HG03095 (cell line): ENCODE results near the gene ACAD11.
A peak's percentile ranks its signal among the peaks of the same experiment; 100 is the strongest.

Experiments used
- ATAC-seq: cut with Tn5 transposase; IDR thresholded peaks from one replicate; pipeline ENCODE4 v1.9.1; 2021; ENCODE audit warnings: moderate library complexity; ENCODE audit not compliant: unreplicated experiment

The ACAD11 gene, protein sequence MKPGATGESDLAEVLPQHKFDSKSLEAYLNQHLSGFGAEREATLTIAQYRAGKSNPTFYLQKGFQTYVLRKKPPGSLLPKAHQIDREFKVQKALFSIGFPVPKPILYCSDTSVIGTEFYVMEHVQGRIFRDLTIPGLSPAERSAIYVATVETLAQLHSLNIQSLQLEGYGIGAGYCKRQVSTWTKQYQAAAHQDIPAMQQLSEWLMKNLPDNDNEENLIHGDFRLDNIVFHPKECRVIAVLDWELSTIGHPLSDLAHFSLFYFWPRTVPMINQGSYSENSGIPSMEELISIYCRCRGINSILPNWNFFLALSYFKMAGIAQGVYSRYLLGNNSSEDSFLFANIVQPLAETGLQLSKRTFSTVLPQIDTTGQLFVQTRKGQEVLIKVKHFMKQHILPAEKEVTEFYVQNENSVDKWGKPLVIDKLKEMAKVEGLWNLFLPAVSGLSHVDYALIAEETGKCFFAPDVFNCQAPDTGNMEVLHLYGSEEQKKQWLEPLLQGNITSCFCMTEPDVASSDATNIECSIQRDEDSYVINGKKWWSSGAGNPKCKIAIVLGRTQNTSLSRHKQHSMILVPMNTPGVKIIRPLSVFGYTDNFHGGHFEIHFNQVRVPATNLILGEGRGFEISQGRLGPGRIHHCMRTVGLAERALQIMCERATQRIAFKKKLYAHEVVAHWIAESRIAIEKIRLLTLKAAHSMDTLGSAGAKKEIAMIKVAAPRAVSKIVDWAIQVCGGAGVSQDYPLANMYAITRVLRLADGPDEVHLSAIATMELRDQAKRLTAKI

DNA sequence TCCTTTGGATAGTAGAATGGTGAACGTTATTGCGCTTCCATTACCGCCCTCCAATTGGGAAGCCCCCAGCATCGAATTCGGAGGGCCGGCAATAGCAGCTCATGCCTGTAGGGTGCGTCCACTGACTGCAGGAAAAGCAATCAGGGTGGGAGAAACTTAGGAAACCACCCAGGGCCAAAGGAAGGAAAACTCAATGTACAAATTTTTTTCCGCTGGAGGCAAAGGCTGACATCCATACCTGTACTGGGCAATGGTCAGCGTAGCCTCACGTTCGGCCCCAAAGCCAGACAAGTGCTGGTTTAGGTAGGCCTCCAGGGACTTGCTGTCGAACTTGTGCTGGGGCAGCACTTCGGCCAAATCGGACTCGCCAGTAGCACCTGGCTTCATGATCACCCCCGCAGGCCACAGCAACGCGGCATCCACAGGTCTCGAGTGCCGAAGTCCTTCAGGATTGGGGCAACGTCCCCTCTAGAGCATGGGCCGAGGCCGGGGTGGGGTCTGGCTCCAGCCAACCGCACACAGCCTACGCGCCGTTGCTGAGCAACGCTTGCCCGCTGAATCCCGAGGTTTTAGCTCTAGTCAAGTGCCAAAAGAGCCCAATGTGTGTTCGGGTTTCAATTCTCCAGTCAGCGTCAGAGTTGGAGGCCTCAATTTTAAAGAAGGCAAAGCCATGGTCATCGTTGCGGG lies at the start of gene ACAD11:
TSS of gene ACAD11 (minus strand) at position 445 of the 687 bp plus-strand sequence. CDS start at position 387, 58 bp downstream.
- peak; percentile 50 for ATAC-seq

DNA sequence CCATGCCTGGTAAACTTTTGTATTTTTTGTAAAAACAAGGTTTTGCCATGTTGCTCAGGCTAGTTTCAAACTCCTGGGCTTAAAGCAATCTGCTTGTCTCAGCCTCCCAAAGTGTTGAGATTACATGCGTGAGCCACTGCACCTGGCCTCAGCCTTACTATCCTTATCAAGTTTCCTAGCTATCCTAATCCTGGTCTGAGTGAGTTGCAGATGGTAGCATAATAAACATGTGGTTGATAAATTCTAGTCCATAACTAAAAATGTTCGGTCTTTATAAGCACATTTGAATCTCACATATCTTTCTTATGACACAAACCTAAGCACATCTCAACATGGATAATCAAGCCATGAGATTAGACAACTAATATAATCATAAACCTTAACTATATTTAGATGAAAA lies 44.1 kb upstream of the ACAD11 start:
- no peak for ATAC-seq

DNA sequence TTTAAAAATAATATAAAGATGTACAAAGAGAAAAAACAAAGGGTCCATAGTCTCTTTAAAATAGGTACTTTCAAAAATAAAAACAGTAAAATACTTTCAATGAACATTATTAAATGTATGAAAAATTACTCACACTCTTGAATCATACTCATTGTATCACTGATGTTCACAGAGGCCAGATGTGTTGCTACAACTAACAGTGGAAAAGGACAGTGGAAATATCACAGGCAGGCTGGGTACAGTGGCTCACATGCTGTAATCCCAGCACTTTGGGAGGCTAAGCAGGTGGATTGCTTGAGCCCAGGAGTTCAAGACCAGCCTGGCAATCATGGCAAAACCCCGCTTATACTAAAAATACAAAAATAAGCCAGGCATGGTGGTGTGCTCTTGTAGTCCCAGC lies 35.8 kb upstream of the ACAD11 start:
- ATAC-seq = no peak

DNA sequence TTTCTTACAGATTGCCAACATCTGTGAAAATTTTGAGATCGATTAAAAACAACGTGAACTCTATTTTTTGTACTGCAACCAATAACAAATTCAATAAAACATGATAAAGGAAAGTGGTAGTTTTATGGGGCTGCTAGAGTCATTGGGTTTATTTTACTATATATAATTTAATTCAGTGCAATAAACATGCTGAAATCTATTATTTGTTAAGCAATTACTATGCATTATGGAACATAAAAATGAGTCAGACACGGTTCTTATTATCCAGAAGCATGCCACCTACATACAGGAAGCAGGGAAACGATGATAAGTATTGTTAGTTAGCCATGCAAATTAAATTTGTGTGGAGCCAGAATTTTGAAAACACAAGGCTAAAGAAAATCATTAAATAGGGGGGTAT lies 35.4 kb upstream of the ACAD11 start:
- ATAC-seq = no peak

DNA sequence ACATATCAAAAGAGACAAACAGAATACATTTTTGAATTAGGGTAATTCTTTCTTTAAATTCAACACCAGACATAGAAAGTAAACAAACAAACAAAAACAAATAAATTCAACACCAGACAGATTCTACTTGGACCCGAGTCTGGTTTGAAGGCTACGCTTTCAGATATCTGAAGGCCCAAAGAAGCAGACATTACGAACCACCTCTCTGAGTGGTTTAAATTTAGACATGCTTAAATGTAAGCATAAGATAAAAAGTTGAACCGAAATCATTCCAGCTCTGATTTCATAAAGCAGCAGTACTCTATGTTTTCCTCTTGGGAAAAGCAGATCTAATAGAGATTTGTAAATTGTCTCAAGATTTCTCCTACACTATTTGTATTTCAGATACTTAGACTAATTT lies 30.4 kb upstream of the ACAD11 start:
- ATAC-seq = no peak

DNA sequence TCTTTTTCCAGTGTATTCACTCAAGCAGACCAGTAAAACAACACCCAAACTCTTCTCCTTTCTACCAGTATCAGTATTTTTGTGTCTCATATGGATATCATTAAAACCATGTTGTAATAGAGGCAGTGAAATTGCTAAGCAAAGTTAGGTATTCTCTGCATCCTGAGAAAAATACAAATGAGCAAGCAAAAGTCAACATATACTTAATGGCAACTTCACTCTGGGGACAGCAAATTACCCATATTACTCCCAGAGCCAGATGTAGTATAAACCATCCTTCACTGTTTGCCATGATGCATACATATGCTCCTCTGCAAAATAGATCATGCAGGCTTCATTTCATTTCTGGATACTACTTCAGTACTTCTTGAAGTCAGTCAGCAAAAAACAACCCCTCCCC lies 22.6 kb upstream of the ACAD11 start:
- ATAC-seq = no peak

DNA sequence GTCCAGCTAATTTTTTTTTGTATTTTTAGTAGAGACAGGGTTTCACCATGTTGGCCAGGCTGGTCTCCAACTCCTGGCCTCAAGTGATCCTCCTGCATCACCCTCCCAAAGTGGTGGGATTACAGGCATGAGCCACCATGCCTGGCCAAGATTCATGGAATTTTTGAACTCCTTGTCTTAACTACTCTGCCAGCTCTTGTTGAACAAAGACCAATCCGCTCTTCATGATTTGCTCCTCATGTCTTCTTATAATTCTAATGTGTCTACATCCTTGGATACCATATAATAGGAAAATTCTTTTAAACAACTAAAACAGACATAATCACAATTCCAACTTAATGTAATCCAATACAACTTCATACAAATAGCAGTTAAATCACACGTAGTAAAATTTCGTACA lies 21.8 kb upstream of the ACAD11 start:
- ATAC-seq = no peak

DNA sequence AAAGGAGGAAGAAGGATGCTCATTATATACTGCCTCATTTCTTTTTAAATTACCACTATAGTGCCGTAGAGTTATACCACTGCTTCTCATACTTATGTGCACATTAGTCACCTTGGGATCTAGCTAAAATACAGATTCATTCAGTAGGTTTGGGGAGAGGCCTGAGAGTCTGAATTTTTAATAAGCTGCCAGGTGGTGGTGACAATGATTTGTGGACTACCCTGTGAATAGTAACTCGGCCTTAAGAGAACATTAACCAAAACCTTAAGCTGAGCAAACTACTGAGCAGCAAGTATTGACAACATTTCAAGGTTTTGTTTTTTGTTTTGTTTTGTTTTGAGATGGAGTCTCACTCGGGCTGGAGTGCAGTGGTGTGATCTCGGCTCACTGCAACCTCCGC lies 20.3 kb upstream of the ACAD11 start:
- no peak for ATAC-seq

DNA sequence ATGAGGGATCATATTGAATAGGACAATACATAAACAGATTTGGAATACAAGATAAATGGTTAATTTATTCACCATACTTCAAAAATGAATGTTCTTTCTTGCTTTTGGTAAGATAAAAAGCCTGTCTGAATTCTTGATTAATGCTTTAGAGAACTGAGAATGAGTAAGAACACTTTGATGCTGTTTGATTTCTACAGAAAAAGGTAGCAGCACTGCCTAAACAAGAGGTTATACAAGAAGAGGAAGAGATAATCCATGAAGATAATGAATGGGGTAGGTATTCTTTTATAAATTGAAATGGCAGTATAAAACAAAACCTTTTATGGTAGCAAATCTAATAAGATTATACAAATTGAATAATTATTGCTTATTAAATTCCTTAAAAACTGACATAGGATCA lies 15.8 kb upstream of the ACAD11 start:
- ATAC-seq = no peak

DNA sequence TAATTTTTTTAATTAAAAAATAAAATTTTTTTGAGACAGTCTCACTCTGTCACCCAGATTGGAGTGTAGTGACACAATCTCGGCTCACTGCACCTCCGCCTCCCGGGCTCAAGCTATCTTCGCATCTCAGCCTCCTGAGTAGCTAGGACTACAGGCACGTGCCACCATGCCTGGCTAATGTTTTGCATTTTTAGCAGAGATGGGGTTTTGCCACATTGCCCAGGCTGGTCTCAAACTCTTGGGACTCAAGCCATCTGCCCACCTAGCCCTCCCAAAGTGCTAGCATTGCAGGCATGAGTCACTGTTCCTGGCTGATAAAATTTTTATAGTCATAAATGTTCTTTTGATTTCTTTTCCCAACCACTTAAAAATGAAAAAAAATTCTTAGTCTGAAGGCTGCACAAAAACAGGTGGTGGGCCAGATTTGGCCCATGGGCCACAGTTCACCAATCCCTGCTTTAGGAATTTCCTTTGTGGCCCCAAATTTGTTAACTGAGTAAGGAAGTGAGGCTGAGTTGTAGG lies 9.7 kb upstream of the ACAD11 start:
- ATAC-seq = no peak

DNA sequence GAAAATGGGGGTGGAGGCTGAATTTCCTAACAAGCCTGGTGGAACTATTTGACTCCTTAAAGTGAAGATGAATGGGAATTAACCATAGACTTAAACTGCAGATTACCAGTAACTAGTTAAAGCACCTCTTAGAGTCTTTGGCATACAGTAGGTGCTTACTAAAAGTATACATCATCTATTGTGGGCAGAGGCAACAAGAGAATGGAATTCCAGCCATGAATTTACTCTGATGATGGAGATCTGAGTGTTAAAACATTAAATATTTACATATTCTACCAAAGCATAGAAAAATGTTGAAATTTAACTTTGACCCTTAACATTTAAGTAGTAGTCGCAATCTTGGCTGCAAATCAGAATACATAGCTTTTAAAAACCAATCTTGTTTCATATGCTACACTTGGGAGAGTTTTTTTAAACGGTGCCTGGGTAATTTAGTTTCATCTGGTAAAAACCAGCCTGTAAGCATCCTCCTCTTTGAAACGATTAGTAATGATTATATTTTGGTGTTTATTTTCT lies 5.7 kb upstream of the ACAD11 start:
- ATAC-seq = no peak

DNA sequence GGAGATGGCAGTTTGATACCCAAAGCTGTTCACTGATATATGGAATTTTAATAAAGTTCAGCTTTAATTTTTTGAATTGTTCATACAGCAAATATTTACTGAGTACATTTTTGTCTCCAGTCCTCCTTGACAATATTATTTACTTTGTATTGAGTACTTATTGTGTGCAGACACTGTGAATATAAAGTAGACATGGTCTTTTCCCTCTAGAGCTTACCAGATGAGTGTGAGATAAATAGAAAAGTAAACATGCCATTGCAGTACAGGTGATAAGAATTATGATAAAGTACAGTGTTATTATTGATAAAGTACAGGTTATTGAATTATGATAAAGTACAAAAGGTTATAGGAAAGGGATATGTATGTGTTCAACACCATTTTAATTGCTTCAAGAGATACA lies 2.6 kb upstream of the ACAD11 start:
- ATAC-seq = no peak

DNA sequence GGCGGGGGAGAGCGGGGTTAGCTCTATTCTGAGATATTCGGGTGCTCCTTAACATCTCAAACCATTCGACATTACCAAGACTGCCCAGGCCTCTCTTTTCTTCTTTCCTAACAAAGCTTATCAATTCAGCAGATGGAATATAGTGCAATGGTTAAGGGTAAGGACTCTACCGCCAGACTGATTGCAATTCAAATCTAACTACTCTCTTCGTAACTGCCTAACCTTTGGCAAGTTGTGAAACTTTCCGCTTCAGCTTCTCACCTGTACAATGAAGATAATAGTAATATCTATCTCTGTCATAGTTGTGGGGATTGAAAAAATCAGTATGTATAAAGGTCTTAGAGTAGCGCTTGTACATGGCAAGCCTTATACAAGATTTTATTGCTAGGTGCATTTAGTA lies 1.5 kb upstream of the ACAD11 start:
- no peak for ATAC-seq

DNA sequence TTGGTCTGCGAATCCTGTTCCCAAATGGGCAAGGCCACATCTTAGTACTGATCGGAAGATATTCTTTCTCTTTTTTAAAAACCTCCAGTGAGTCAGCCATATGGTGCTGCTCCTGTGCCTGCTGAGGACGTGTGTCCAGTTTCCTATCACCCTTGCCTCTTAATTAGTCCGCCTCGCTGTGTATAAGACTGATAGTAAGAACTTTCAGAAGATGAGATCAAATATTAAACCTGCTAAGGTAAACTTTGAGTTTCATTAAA lies 1.1 kb upstream of the ACAD11 start:
- peak; percentile 7 for ATAC-seq

DNA sequence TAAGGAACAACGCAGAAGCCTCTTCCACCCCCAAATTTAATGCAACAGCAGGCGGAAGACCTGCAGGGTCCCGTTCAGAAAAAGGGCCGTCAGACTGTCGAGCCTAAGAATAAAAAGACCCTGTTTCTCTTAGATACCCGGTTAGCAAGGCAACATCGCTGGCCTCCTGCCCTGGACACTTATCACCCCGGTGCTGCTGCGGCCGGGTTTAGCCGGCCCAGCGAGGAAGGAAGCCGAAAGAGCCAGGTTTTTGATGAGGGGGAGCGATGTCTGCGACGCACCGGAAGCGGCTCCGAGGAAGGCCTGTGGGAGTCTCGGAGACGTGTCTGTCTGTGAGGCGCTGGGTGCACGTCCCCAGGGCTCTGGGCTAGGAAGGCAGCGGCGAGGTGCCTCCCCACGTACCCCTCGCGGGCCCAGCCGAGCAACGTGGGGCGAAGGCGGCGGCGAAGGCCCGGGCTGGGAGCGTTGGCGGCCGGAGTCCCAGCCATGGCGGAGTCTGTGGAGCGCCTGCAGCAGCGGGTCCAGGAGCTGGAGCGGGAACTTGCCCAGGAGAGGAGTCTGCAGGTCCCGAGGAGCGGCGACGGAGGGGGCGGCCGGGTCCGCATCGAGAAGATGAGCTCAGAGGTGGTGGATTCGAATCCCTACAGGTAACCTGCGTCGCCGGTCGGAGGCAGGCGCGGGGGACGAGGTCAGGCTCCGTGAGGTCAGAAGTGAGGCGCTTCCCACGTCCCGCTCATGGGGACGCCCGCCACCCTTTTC lies 622 bp upstream of the ACAD11 start, which contains the start of gene UBA5:
TSS of gene UBA5 (plus strand) at position 278 of the 759 bp plus-strand sequence. CDS start at position 487, 209 bp downstream.
- ATAC-seq = peak; percentile 67

DNA sequence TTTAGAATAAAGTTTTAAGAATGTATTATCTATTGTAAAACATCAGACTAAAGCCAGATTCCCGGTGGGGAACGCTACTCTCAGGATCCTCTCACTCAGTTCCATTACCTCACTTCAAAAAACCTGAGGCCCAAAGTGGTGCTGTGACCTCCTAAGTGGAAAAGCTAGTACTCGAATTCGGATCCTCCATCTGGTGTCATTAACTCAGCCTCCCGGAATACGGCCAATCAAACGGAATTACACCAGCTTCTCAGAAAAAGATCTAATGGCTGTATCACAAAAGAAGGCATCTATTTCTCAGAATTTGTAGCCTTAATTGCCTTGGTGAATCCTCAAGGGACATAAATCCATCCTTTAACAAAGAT lies 627 bp downstream of the ACAD11 start:
- no peak for ATAC-seq

DNA sequence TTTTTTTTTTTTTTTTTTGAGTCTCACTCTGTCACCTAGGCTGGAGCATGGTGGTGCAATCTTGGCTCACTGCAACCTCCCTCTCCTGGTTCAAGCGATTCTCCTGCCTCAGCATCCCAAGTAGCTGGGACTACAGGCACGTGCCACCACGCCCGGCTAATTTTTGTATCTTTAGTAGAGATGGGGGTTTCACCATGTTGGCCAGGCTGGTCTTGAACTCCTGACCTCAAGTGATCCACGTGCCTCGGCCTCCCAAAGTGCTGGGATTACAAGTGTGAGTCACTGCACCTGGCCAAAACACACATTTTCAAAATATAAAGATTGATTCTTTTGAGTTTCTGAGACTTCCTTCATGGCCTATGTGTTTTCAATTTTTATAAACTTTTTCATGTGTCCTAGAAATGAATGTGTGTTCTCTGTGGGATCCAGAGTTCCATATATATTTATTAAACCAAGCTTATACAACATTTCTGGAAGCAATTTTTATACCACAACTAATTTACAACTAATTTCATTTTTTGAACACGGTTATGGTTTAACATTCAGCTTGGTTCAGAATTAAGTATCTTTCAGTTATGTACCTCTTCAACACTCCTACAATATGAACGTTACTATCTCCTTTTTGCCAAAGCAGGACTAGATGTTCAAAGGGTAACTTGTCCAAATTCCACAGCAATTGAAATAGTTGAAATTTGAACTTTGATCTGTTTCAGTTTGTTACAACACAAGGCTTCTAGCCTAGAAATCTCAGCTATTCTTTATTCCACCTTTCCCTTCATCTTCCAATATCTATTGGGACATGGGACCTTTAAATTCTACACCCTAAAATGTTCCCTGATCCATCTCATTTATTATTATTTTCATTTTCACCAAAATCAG lies 1.5 kb downstream of the ACAD11 start:
- ATAC-seq = no peak

DNA sequence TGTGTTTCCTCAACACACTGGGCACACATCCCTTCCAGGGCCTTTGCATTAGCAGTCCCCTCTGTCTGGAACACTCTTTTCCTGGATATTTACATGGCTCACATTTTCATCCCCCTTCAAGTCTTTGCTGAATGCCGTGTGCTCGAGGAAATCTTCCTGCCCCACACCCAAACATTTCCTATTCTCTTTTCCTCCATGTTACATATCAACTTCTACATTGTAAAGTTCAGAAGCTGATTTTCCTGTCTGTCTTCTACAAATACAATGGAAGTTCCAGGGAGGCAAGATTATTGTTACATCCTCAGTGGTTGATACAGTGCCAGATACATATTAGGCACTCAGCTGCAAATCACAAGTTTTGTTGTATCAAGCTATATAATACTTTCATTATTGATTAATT lies 4.1 kb downstream of the ACAD11 start:
- no peak for ATAC-seq

DNA sequence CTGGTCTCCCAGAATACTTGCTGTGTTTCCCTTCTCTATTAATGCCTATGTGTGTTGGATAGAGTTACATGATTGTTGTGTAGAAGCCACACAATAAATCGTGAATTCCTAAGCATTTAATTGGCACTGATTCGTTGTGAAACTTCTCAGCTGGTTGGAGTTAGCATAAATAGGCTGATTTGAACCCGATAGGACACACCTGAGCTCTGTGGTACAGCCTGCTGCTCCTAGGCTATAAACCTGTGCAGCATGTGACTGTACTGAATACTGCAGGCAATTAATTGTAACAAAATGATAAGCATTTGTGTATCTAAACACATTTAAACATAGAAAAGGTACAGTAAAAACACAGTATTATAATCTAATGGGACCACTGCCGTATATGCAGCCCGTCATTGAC lies 4.9 kb downstream of the ACAD11 start:
- ATAC-seq = no peak

DNA sequence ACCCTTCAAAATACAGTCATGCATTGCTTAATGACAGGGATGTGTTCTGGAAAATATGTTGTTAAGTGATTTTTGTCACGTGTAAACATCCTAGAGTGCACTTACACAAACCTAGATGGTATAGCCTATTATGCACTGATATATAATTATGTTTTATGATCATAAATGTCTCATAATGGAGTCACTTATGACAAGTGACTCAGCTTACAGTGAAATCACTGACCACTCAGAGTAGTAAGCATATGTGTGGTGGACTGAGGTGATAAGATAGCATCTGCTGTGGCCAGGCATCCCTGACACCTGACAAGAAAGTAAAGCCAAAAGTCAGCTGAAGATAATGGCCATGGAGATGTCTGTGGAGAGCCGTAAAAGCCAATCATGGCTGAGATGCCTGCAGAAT lies 5.4 kb downstream of the ACAD11 start:
- ATAC-seq = no peak
